ENCODE measurements around the gene PTF1A. TPM values are rescaled to one million over a fixed set of nuclear protein-coding genes. Genes with fewer than 3 reads are reported as not detected.

Gene PTF1A
- total RNA-seq, 1 experiment from 2014 or later, result not detected

- in situ Hi-C loops (cut with HindIII; ENCODE audit: low pct_unique_long_range_greater_than_20kb, low sequenced_read_pairs), result no loop called here
- no peak for ATAC-seq
These were observed 45.1 kb upstream of the PTF1A start for GRCh38 chr10:23147035-23147434.

GRCh38 chr10:23148214-23148613 lies 43.9 kb upstream of the PTF1A start:
- CTCF ChIA-PET, result no interaction called here

More at GRCh38 chr10:23147035-23147434, 45.1 kb upstream of the PTF1A start:
- no peak for DNase-seq (ENCODE audit: low read depth, low spot score)
- Histone ChIP-seq H3K4me3 (ENCODE audit: low read depth in 2 of 2, low read length in 2 of 2) (no peak overlapping the region), H3K9me3 (ENCODE audit: control insufficient read depth, insufficient read depth, low read depth, low read length) (no peaks in the 10 kb centered on the region), H3K4me1 (ENCODE audit: control insufficient read depth, insufficient read depth, low read length) (no peaks in the 10 kb centered on the region), H3K27ac (ENCODE audit: low read length) (no peak overlapping the region), H3K36me3 (ENCODE audit: control insufficient read depth, insufficient read depth, low read length) (no peaks in the 10 kb centered on the region), H3K27me3 (ENCODE audit: control insufficient read depth, insufficient read depth, low read length) (no peaks in the 10 kb centered on the region)
- POLR2A ChIA-PET, result interaction anchor here (0.6 kb wide), 1 partner anchor 527 kb away, joined by 3 read pairs; no protein-coding TSS in a partner anchor
- no TSS peak for BruUV-seq (replicated peaks)
- TF ChIP-seq CTCF (IDR thresholded peaks at IDR 0.05) (no peak), REST (IDR thresholded peaks at IDR 0.05; ENCODE audit: insufficient read depth in 1 of 2, low read depth in 2 of 2, low read length in 1 of 2) (no peak), POLR2AphosphoS5 (IDR thresholded peaks at IDR 0.05; ENCODE audit: low read depth, low read length) (no peak), SIN3A (IDR thresholded peaks at IDR 0.05; ENCODE audit: borderline replicate concordance, insufficient read depth, low read depth, low read length) (no peak), TCF7L2 (IDR thresholded peaks at IDR 0.05; ENCODE audit: low read depth, low read length) (no peak)
- intact Hi-C loops (cut with micrococcal nuclease; ENCODE audit: unreplicated experiment), result no loop called here
- CTCF ChIA-PET, result no interaction called here

More at GRCh38 chr10:23148214-23148613, 43.9 kb upstream of the PTF1A start:
- DNase-seq (ENCODE audit: low read depth, low spot score), result no peak
- no peaks in the 10 kb centered on the region for H3K9me3 ChIP-seq (ENCODE audit: control insufficient read depth, insufficient read depth, low read depth, low read length)
- H3K27ac ChIP-seq (ENCODE audit: low read length), result no peak overlapping the region
- TF ChIP-seq SIN3A (IDR thresholded peaks at IDR 0.05; ENCODE audit: borderline replicate concordance, insufficient read depth, low read depth, low read length) (no peak), POLR2AphosphoS5 (IDR thresholded peaks at IDR 0.05; ENCODE audit: low read depth, low read length) (no peak), REST (IDR thresholded peaks at IDR 0.05; ENCODE audit: insufficient read depth in 1 of 2, low read depth in 2 of 2, low read length in 1 of 2) (no peak), TCF7L2 (IDR thresholded peaks at IDR 0.05; ENCODE audit: low read depth, low read length) (no peak), CTCF (IDR thresholded peaks at IDR 0.05) (no peak)
- no peak overlapping the region for H3K4me3 ChIP-seq (ENCODE audit: low read depth in 2 of 2, low read length in 2 of 2)
- POLR2A ChIA-PET, result no interaction called here
- no TSS peak for BruUV-seq (replicated peaks)
- ATAC-seq, result no peak
- no peaks in the 10 kb centered on the region for H3K36me3 ChIP-seq (ENCODE audit: control insufficient read depth, insufficient read depth, low read length)
- no peaks in the 10 kb centered on the region for H3K4me1 ChIP-seq (ENCODE audit: control insufficient read depth, insufficient read depth, low read length)
- in situ Hi-C loops (cut with HindIII; ENCODE audit: low pct_unique_long_range_greater_than_20kb, low sequenced_read_pairs), result no loop called here
- H3K27me3 ChIP-seq (ENCODE audit: control insufficient read depth, insufficient read depth, low read length), result no peaks in the 10 kb centered on the region
- intact Hi-C loops (cut with micrococcal nuclease; ENCODE audit: unreplicated experiment), result no loop called here
